ENCODE data around the gene TRPC4.
"Not testable (repeated sequence)": the region's sequence is repeated elsewhere in the genome, so short reads cannot be mapped to it uniquely, and the experiment has no call there.

The TRPC4 gene

GRCh38 chr13:37811441-37811840 lies 58.1 kb downstream of the TRPC4 start:
- DNase-seq: no peak

GRCh38 chr13:37806666-37807065 lies 62.9 kb downstream of the TRPC4 start:
- DNase-seq: no peak

GRCh38 chr13:37797631-37798030 lies 71.9 kb downstream of the TRPC4 start:
- no peak for DNase-seq

GRCh38 chr13:37796795-37797194 lies 72.8 kb downstream of the TRPC4 start:
- DNase-seq: not testable (repeated sequence)

GRCh38 chr13:37795326-37795725 lies 74.2 kb downstream of the TRPC4 start:
- DNase-seq: no peak

GRCh38 chr13:37791699-37792098 lies 77.9 kb downstream of the TRPC4 start:
- no peak for DNase-seq

GRCh38 chr13:37788346-37788745 lies 81.2 kb downstream of the TRPC4 start:
- no peak for DNase-seq

- DNase-seq: no peak
Measured at GRCh38 chr13:37777676-37778075, 91.9 kb downstream of the TRPC4 start.

GRCh38 chr13:37775871-37776270 lies 93.7 kb downstream of the TRPC4 start:
- DNase-seq: no peak

- DNase-seq: no peak
Measured at GRCh38 chr13:37772644-37773043, 96.9 kb downstream of the TRPC4 start.

GRCh38 chr13:37769545-37769944 lies 100.0 kb downstream of the TRPC4 start:
- no peak for DNase-seq

- DNase-seq: no peak
Measured at GRCh38 chr13:37769078-37769477, 100.5 kb downstream of the TRPC4 start.

GRCh38 chr13:37766502-37766901 lies 103.1 kb downstream of the TRPC4 start:
- no peak for DNase-seq

GRCh38 chr13:37755349-37755748 lies 114.2 kb downstream of the TRPC4 start:
- DNase-seq: no peak

- no peak for DNase-seq
Measured at GRCh38 chr13:37753776-37754175, 115.8 kb downstream of the TRPC4 start.

- DNase-seq: no peak
Measured at GRCh38 chr13:37752146-37752545, 117.4 kb downstream of the TRPC4 start.

GRCh38 chr13:37751025-37751424 lies 118.5 kb downstream of the TRPC4 start:
- no peak for DNase-seq

- no peak for DNase-seq
Measured at GRCh38 chr13:37748913-37749312, 120.7 kb downstream of the TRPC4 start.

- no peak for DNase-seq
Measured at GRCh38 chr13:37747071-37747612, 122.4 kb downstream of the TRPC4 start.

GRCh38 chr13:37741536-37741935 lies 128.0 kb downstream of the TRPC4 start:
- DNase-seq: no peak

GRCh38 chr13:37736045-37736444 lies 133.5 kb downstream of the TRPC4 start:
- DNase-seq: no peak

GRCh38 chr13:37735293-37735692 lies 134.3 kb downstream of the TRPC4 start:
- no peak for DNase-seq

GRCh38 chr13:37729876-37730275 lies 139.7 kb downstream of the TRPC4 start:
- DNase-seq: no peak

- no peak for DNase-seq
Measured at GRCh38 chr13:37716420-37717195, 153.0 kb downstream of the TRPC4 start.

- no peak for DNase-seq
Measured at GRCh38 chr13:37715606-37716015, 154.0 kb downstream of the TRPC4 start.

Measured in cerebellar nuclear complex (tissue), 1 donor.